IMR-90 (cell line): ENCODE results near the gene PUS7L.

Experiments
- CTCF ChIP-seq: conservative IDR thresholded peaks from 2 replicates; pipeline ENCODE4 v1.5.1; 2012; ENCODE audit warnings: mild to moderate bottlenecking, low read depth, low read length, improper control_type of control experiment
- POLR2A ChIP-seq: IDR thresholded peaks from 2 replicates; pipeline ENCODE4 v1.6.1; 2012; ENCODE audit warnings: mild to moderate bottlenecking, low read depth, low read length
- RAD21 ChIP-seq: IDR thresholded peaks from 2 replicates; pipeline ENCODE4 v1.6.1; 2012; ENCODE audit warnings: low read length, improper control_type of control experiment

GRCh38 chr12:43758247-43758727 lies 303 bp downstream of the PUS7L start:
- TF ChIP-seq POLR2A (no peak), CTCF (no peak), RAD21 (no peak)
